ENCODE results near the gene FLT1.

Gene FLT1

GRCh38 chr13:28457521-28457920, 37.4 kb downstream of the FLT1 start:
- no peak overlapping the region for H3K4me3 ChIP-seq (ENCODE audit: low read depth, low read length, poor library complexity, severe bottlenecking)
- no peak for TF ChIP-seq CTCF (IDR thresholded peaks at IDR 0.05; ENCODE audit: low read length)
- no peak for TF ChIP-seq EZH2 (IDR thresholded peaks at IDR 0.05; ENCODE audit: borderline replicate concordance, low read length)
- no peaks in the 10 kb centered on the region for H3F3A ChIP-seq (ENCODE audit: insufficient read depth, low read length)
- H3K4me2 ChIP-seq (ENCODE audit: low read length), result no peak overlapping the region
- no peaks in the 10 kb centered on the region for H3K9me2 ChIP-seq (ENCODE audit: low read depth, low read length)
- H3K9me3 ChIP-seq (ENCODE audit: low read length), result no peaks in the 10 kb centered on the region
- H3K9ac ChIP-seq (ENCODE audit: low read length), result no peak overlapping the region
- H3K4me1 ChIP-seq (ENCODE audit: insufficient read depth, low read length, severe bottlenecking), result no peaks in the 10 kb centered on the region
- no peaks in the 10 kb centered on the region for H3K27me3 ChIP-seq (ENCODE audit: insufficient read depth, low read length)
- H3K27ac ChIP-seq (ENCODE audit: low read depth, low read length, poor library complexity, severe bottlenecking), result no peak overlapping the region
- H2AFZ ChIP-seq (ENCODE audit: low read length), result no peak overlapping the region
- no peaks in the 10 kb centered on the region for H3K79me2 ChIP-seq (ENCODE audit: insufficient read depth, low read length)
- no peaks in the 10 kb centered on the region for H4K20me1 ChIP-seq (ENCODE audit: insufficient read depth, low read length)
- no peaks in the 10 kb centered on the region for H3K36me3 ChIP-seq (ENCODE audit: insufficient read depth, low read length)

- Histone ChIP-seq H2AFZ (ENCODE audit: low read length) (no peak overlapping the region), H3K9ac (ENCODE audit: low read length) (no peak overlapping the region), H3K79me2 (ENCODE audit: insufficient read depth, low read length) (no peaks in the 10 kb centered on the region), H3K9me3 (ENCODE audit: low read length) (no peaks in the 10 kb centered on the region), H3K27ac (ENCODE audit: low read depth, low read length, poor library complexity, severe bottlenecking) (no peak overlapping the region), H3K4me2 (ENCODE audit: low read length) (no peak overlapping the region), H3K27me3 (ENCODE audit: insufficient read depth, low read length) (no peaks in the 10 kb centered on the region), H3F3A (ENCODE audit: insufficient read depth, low read length) (no peaks in the 10 kb centered on the region), H3K4me1 (ENCODE audit: insufficient read depth, low read length, severe bottlenecking) (no peaks in the 10 kb centered on the region), H3K4me3 (ENCODE audit: low read depth, low read length, poor library complexity, severe bottlenecking) (no peak overlapping the region), H3K9me2 (ENCODE audit: low read depth, low read length) (no peaks in the 10 kb centered on the region), H4K20me1 (ENCODE audit: insufficient read depth, low read length) (no peaks in the 10 kb centered on the region), H3K36me3 (ENCODE audit: insufficient read depth, low read length) (no peaks in the 10 kb centered on the region)
- TF ChIP-seq CTCF (IDR thresholded peaks at IDR 0.05; ENCODE audit: low read length) (no peak), EZH2 (IDR thresholded peaks at IDR 0.05; ENCODE audit: borderline replicate concordance, low read length) (no peak)
Observed at GRCh38 chr13:28455580-28456194, 39.2 kb downstream of the FLT1 start.

GRCh38 chr13:28452755-28453154, 42.2 kb downstream of the FLT1 start:
- Histone ChIP-seq H3K36me3 (ENCODE audit: insufficient read depth, low read length) (no peaks in the 10 kb centered on the region), H3K4me2 (ENCODE audit: low read length) (no peak overlapping the region), H4K20me1 (ENCODE audit: insufficient read depth, low read length) (no peaks in the 10 kb centered on the region), H3K9me3 (ENCODE audit: low read length) (0 out of 2 replicates have a peak, but pooled peaks cover 3% of the 10 kb centered on the region), H3K9me2 (ENCODE audit: low read depth, low read length) (no peaks in the 10 kb centered on the region), H3F3A (ENCODE audit: insufficient read depth, low read length) (no peaks in the 10 kb centered on the region), H3K27ac (ENCODE audit: low read depth, low read length, poor library complexity, severe bottlenecking) (no peak overlapping the region), H3K79me2 (ENCODE audit: insufficient read depth, low read length) (no peaks in the 10 kb centered on the region), H2AFZ (ENCODE audit: low read length) (no peak overlapping the region), H3K27me3 (ENCODE audit: insufficient read depth, low read length) (no peaks in the 10 kb centered on the region; the same call in 1 of the 2 replicates), H3K4me1 (ENCODE audit: insufficient read depth, low read length, severe bottlenecking) (no peaks in the 10 kb centered on the region), H3K9ac (ENCODE audit: low read length) (no peak overlapping the region), H3K4me3 (ENCODE audit: low read depth, low read length, poor library complexity, severe bottlenecking) (no peak overlapping the region)
- TF ChIP-seq CTCF (IDR thresholded peaks at IDR 0.05; ENCODE audit: low read length), result no peak
- no peak for TF ChIP-seq EZH2 (IDR thresholded peaks at IDR 0.05; ENCODE audit: borderline replicate concordance, low read length)

Data from OCI-LY1 (cell line).